Mesenchymal stem cell (in vitro differentiated cells and primary cell): Measurements from ENCODE around the gene EBLN2.

Experiments
- DNase-seq: peaks from one replicate; pipeline ENCODE4 v3.0.0-alpha.2; 2013
- H2AFZ ChIP-seq: one replicate; pipeline ENCODE4 v1.6.1; 2013; ENCODE audit warnings: low read depth, mild to moderate bottlenecking, control low read depth, inconsistent platforms, low read length, moderate library complexity
- H2AK5ac ChIP-seq: 2 replicates; pipeline ENCODE4 v1.6.1; 2013; ENCODE audit warnings: low read length, moderate library complexity, mild to moderate bottlenecking, inconsistent platforms; ENCODE audit not compliant: severe bottlenecking
- H2BK120ac ChIP-seq: one replicate; pipeline ENCODE4 v1.6.1; 2013; ENCODE audit warnings: low read depth, mild to moderate bottlenecking, inconsistent platforms, low read length, moderate library complexity
- H2BK12ac ChIP-seq, 2 experiments: one replicate each; pipeline ENCODE4 v1.6.1; 2013; ENCODE audit warnings: inconsistent platforms in 2 of 2, low read length in 2 of 2, mild to moderate bottlenecking in 2 of 2, moderate library complexity in 2 of 2, control low read depth in 1 of 2
- H2BK15ac ChIP-seq: one replicate; pipeline ENCODE4 v1.6.1; 2013; ENCODE audit warnings: mild to moderate bottlenecking, low read depth, inconsistent platforms; ENCODE audit not compliant: poor library complexity, severe bottlenecking
- H2BK5ac ChIP-seq: 2 replicates; pipeline ENCODE4 v1.6.1; 2013; ENCODE audit warnings: low read depth, mild to moderate bottlenecking, low read length, control low read depth, inconsistent platforms; ENCODE audit not compliant: poor library complexity, severe bottlenecking
- H3K14ac ChIP-seq, 2 experiments: one replicate each; pipeline ENCODE4 v1.6.1; 2013; ENCODE audit warnings: inconsistent platforms in 2 of 2, low read length in 2 of 2, control low read depth in 1 of 2, mild to moderate bottlenecking in 1 of 2, moderate library complexity in 1 of 2
- H3K18ac ChIP-seq, 2 experiments: one replicate each; pipeline ENCODE4 v1.6.1; 2013; ENCODE audit warnings: inconsistent platforms in 2 of 2, low read length in 2 of 2, control low read depth in 1 of 2, low read depth in 1 of 2, mild to moderate bottlenecking in 1 of 2
- H3K23ac ChIP-seq, 2 experiments: one replicate each; pipeline ENCODE4 v1.6.1; 2013; ENCODE audit warnings: inconsistent platforms in 2 of 2, low read length in 2 of 2, mild to moderate bottlenecking in 2 of 2, moderate library complexity in 2 of 2, control low read depth in 1 of 2
- H3K27ac ChIP-seq: 2 replicates; pipeline ENCODE4 v1.5.1; 2013; ENCODE audit warnings: mild to moderate bottlenecking, moderate library complexity, low read length, control low read depth, inconsistent platforms; ENCODE audit not compliant: poor library complexity, severe bottlenecking
- H3K27me3 ChIP-seq, 2 experiments: 2 replicates each; pipeline versions ENCODE4 v1.6.1 to v1.7.0; 2013; ENCODE audit warnings: low read length in 2 of 2, mild to moderate bottlenecking in 2 of 2, moderate library complexity in 2 of 2, control low read depth in 1 of 2, inconsistent platforms in 1 of 2; ENCODE audit not compliant: control insufficient read depth in 1 of 2, insufficient read depth in 1 of 2
- H3K36me3 ChIP-seq, 2 experiments: 2 replicates each; pipeline versions ENCODE4 v1.6.1 to v1.7.0; 2013; ENCODE audit warnings: low read length in 2 of 2, control low read depth in 1 of 2, inconsistent platforms in 1 of 2, low read depth in 1 of 2, mild to moderate bottlenecking in 1 of 2; ENCODE audit not compliant: insufficient read depth in 2 of 2, control insufficient read depth in 1 of 2
- H3K4ac ChIP-seq, 2 experiments: one replicate each; pipeline ENCODE4 v1.6.1; 2013; ENCODE audit warnings: inconsistent platforms in 2 of 2, low read length in 2 of 2, mild to moderate bottlenecking in 2 of 2, moderate library complexity in 2 of 2, control low read depth in 1 of 2, low read depth in 1 of 2
- H3K4me1 ChIP-seq: 2 replicates; pipeline ENCODE4 v1.6.1; 2013; ENCODE audit warnings: low read depth, low read length, control low read depth; ENCODE audit not compliant: control insufficient read depth, insufficient read depth
- H3K4me2 ChIP-seq: 2 replicates; pipeline ENCODE4 v1.6.1; 2013; ENCODE audit warnings: low read length, mild to moderate bottlenecking, inconsistent platforms; ENCODE audit not compliant: poor library complexity, severe bottlenecking
- H3K4me3 ChIP-seq, 2 experiments: 2 replicates each; pipeline versions ENCODE4 v1.5.1 to v1.7.0; 2013; ENCODE audit warnings: low read length in 2 of 2, mild to moderate bottlenecking in 2 of 2, control low read depth in 1 of 2, low read depth in 1 of 2; ENCODE audit not compliant: insufficient read depth in 1 of 2
- H3K79me1 ChIP-seq: replicated peaks from 2 replicates; pipeline ENCODE4 v1.6.1; 2013; ENCODE audit warnings: mild to moderate bottlenecking, control low read depth, low read length, inconsistent platforms; ENCODE audit not compliant: poor library complexity, severe bottlenecking
- H3K9ac ChIP-seq: 2 replicates; pipeline ENCODE4 v1.7.0; 2013; ENCODE audit warnings: mild to moderate bottlenecking, low read length, moderate library complexity
- H3K9me3 ChIP-seq: 2 replicates; pipeline ENCODE4 v1.7.0; 2013; ENCODE audit warnings: mild to moderate bottlenecking, low read length; ENCODE audit not compliant: control insufficient read depth
- H4K8ac ChIP-seq: one replicate; pipeline ENCODE4 v1.6.1; 2013; ENCODE audit warnings: inconsistent platforms, mild to moderate bottlenecking, low read length, moderate library complexity
- H4K91ac ChIP-seq: one replicate; pipeline ENCODE4 v1.6.1; 2013; ENCODE audit warnings: mild to moderate bottlenecking, low read length, inconsistent platforms
- WGBS: methylation state at CpG from one replicate; pipeline ENCODE4 v1.1.7; 2013; ENCODE audit warnings: mixed read lengths; 5-methylcytosine and 5-hydroxymethylcytosine counted together

The EBLN2 gene

GRCh38 chr3:73094951-73095350, 33.5 kb downstream of the EBLN2 start:
- Histone ChIP-seq H2BK120ac (no peak overlapping the region), H4K91ac (peak overlapping the region; percentile 18), H2BK12ac (peak overlapping the region in 1 of 2 experiments; percentile 90), H3K9me3 (no peaks in the 10 kb centered on the region), H4K8ac (no peak overlapping the region), H3K79me1 (no peaks in the 10 kb centered on the region), H3K36me3 (no peaks in the 10 kb centered on the region), H3K4me1 (peaks cover 5% of the 10 kb centered on the region), H3K4ac (no peak overlapping the region), H3K23ac (no peak overlapping the region), H3K27me3 (peaks cover 0 to 3% of the 10 kb centered on the region in 2 experiments), H2BK15ac (no peak overlapping the region), H3K27ac (no peak overlapping the region), H3K14ac (no peak overlapping the region), H3K9ac (no peak overlapping the region), H2AFZ (peak overlapping the region; percentile 51), H3K4me3 (no peak overlapping the region), H3K4me2 (no peak overlapping the region), H3K18ac (peak overlapping the region in 1 of 2 experiments; percentile 37), H2BK5ac (no peak overlapping the region), H2AK5ac (peak overlapping the region; percentile 10)
- WGBS, result 81% methylated on average over 12 of the region's 12 CpGs
- DNase-seq, result no peak

- WGBS, result 88% methylated on average over 2 of the region's 2 CpGs
- Histone ChIP-seq H3K4me1 (peaks cover 5% of the 10 kb centered on the region), H2AK5ac (no peak overlapping the region)
Measured at GRCh38 chr3:73096169-73096568, 34.7 kb downstream of the EBLN2 start.

GRCh38 chr3:73098026-73098425, 36.6 kb downstream of the EBLN2 start:
- no peak overlapping the region for H3K14ac ChIP-seq
- H4K8ac ChIP-seq, result no peak overlapping the region
- no peak overlapping the region for H3K4me3 ChIP-seq
- no peak overlapping the region for H2BK12ac ChIP-seq
- no peaks in the 10 kb centered on the region for H3K9me3 ChIP-seq
- H3K27ac ChIP-seq, result no peak overlapping the region
- H3K4ac ChIP-seq, result no peak overlapping the region
- H2BK15ac ChIP-seq, result no peak overlapping the region
- H3K36me3 ChIP-seq, result no peaks in the 10 kb centered on the region
- H2AFZ ChIP-seq, result no peak overlapping the region
- H2BK5ac ChIP-seq, result no peak overlapping the region
- WGBS, result 94% methylated on average over 2 of the region's 2 CpGs
- H3K9ac ChIP-seq, result no peak overlapping the region
- no peak overlapping the region for H2AK5ac ChIP-seq
- no peak overlapping the region for H3K4me2 ChIP-seq
- no peak overlapping the region for H4K91ac ChIP-seq
- no peak overlapping the region for H3K23ac ChIP-seq
- peaks cover 5% of the 10 kb centered on the region for H3K4me1 ChIP-seq
- H3K79me1 ChIP-seq, result no peaks in the 10 kb centered on the region
- peaks cover 0 to 5% of the 10 kb centered on the region in 2 experiments for H3K27me3 ChIP-seq
- no peak overlapping the region for H3K18ac ChIP-seq
- H2BK120ac ChIP-seq, result no peak overlapping the region
- DNase-seq, result no peak

More at GRCh38 chr3:73096169-73096568, 34.7 kb downstream of the EBLN2 start:
- H2AFZ ChIP-seq, result no peak overlapping the region
- no peak overlapping the region for H4K8ac ChIP-seq
- no peak overlapping the region for H3K14ac ChIP-seq
- H2BK15ac ChIP-seq, result no peak overlapping the region
- H3K4ac ChIP-seq, result no peak overlapping the region
- H3K18ac ChIP-seq, result no peak overlapping the region
- no peak overlapping the region for H4K91ac ChIP-seq
- H3K79me1 ChIP-seq, result no peaks in the 10 kb centered on the region
- H3K9ac ChIP-seq, result no peak overlapping the region
- no peak overlapping the region for H2BK120ac ChIP-seq
- DNase-seq, result no peak
- H3K4me2 ChIP-seq, result no peak overlapping the region
- H2BK5ac ChIP-seq, result no peak overlapping the region
- no peak overlapping the region for H2BK12ac ChIP-seq
- H3K4me3 ChIP-seq, result no peak overlapping the region
- H3K27me3 ChIP-seq, result peaks cover 0 to 5% of the 10 kb centered on the region in 2 experiments
- H3K36me3 ChIP-seq, result no peaks in the 10 kb centered on the region
- no peak overlapping the region for H3K27ac ChIP-seq
- no peaks in the 10 kb centered on the region for H3K9me3 ChIP-seq
- H3K23ac ChIP-seq, result no peak overlapping the region

GRCh38 chr3:73098873-73099272, 37.4 kb downstream of the EBLN2 start:
- H3K4me2 ChIP-seq, result no peak overlapping the region
- H3K4me1 ChIP-seq, result peaks cover 5% of the 10 kb centered on the region
- no peak overlapping the region for H3K4me3 ChIP-seq
- no peak overlapping the region for H3K23ac ChIP-seq
- H3K18ac ChIP-seq, result no peak overlapping the region
- no peak overlapping the region for H2BK120ac ChIP-seq
- H3K14ac ChIP-seq, result no peak overlapping the region
- WGBS, result no CpG with 5 or more reads among the region's 1 CpG
- DNase-seq, result no peak
- no peaks in the 10 kb centered on the region for H3K36me3 ChIP-seq
- H3K79me1 ChIP-seq, result no peaks in the 10 kb centered on the region
- H2BK5ac ChIP-seq, result no peak overlapping the region
- no peak overlapping the region for H3K27ac ChIP-seq
- no peak overlapping the region for H4K91ac ChIP-seq
- H2BK12ac ChIP-seq, result no peak overlapping the region
- no peaks in the 10 kb centered on the region for H3K9me3 ChIP-seq
- H3K9ac ChIP-seq, result no peak overlapping the region
- H3K27me3 ChIP-seq, result peaks cover 0 to 5% of the 10 kb centered on the region in 2 experiments
- no peak overlapping the region for H2AFZ ChIP-seq
- no peak overlapping the region for H4K8ac ChIP-seq
- H2AK5ac ChIP-seq, result no peak overlapping the region
- no peak overlapping the region for H2BK15ac ChIP-seq
- no peak overlapping the region for H3K4ac ChIP-seq
